SIG-M5 (cell line): Measurements from ENCODE around the gene RIMS3.
"Not testable (repeated sequence)": the region's sequence is repeated elsewhere in the genome, so short reads cannot be mapped to it uniquely, and the experiment has no call there.

ENCODE experiments used
- DNase-seq: peaks from one replicate; lab custom pipeline; 2025; lab: John Stamatoyannopoulos, UW

RIMS3 gene

DNA sequence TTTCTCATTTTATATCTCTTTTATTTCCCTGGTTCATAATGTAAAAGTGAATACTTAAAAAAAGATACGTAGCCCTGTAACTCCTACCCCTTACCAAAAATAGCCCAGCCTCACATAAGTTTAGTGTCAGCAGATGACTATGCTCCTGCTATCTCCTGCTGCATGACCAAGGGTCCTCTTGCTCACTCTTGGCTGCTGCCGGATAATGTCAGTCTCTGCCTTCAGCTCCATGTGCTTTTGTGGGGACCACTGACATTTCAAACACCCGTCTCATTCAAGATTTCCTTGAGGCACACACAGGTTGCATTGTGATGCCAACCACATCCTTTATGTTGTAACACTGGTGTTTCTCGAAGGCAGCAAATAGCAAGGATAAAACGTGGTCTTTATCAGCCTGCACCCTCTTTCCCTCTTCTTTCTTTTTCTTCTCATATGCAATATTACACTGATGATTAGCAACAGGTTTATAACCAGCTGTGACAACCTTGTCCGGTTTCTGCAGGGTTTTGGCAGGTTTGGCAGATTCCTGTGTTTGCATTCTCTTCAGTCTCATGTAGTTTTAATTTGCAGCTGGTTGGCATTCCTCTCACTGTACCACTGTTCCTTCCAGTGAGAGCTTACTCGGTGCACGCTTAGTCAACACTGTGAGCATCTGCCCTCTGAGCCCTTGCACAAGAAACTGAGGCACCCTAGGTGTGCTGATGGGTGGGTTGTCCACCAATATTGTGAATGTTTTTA lies 71.9 kb downstream of the RIMS3 start:
- no peak for DNase-seq

DNA sequence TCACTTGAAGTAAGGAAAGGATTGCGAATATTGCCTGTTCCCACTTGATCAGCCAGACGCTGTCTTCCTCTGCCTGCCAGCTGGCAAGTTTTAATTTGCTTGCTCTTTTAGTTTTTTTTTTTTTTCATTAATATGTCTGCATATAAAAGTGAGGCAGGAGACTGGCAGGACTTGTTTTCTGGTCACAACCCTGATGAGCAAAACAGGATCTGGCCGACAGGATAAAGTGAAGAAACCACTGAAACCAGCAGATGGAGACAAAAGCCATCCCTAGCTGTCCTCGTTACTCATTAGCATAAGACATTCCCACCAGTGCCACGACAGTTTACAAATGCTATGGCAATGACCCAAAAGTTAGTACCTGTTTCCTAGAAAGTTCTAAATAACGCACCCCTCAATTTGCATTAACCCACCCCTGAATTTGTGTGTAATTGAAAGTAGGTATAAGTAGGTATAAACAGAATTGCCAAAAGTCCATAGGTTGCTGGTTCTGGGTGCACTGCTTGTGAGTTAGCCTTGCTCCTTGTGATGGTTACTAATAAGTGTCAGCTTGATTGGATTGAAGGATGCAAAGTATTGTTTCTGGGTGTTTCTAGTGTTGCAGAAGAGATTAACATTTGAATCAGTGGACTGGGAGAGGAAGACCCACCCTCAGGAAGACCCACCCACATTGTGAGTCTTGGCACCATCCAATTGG lies 73.2 kb downstream of the RIMS3 start:
- DNase-seq: no peak

DNA sequence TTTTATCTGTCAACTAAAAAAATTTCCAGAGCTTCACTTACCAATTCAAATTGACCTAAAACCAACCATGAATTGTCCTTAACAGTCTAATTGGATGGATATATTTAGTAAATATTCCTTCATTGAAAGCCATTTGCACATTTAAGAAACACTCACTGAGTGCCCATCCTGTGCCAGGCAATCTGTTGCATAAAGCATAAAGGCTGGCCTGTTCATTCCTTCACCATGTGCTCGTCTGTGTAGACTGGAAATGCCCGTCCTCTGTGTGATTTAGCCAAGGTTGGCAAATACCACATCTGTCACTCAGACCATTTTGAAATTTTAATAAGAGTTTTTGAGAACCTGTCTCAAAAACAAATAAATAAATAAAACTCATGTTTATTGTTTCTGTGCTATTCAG lies 76.9 kb downstream of the RIMS3 start:
- DNase-seq: no peak

DNA sequence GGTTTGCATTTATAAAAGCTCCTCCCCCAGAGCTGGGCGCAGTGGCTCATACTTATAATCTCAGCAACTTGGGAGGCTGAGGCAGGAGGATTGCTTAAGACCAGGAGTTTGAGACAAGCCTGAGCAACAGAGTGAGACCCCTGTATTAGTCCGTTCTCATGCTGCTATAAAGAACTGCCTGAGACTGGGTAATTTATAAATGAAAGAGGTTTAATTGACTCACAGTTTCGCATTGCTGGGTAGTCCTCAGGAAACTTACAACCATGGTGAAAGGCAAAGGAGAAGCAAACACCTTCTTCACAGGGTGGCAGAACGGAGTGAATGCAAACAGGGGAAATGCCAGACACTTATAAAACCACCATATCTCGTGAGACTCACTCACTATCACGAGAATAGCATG lies 81.5 kb downstream of the RIMS3 start:
- DNase-seq: no peak

DNA sequence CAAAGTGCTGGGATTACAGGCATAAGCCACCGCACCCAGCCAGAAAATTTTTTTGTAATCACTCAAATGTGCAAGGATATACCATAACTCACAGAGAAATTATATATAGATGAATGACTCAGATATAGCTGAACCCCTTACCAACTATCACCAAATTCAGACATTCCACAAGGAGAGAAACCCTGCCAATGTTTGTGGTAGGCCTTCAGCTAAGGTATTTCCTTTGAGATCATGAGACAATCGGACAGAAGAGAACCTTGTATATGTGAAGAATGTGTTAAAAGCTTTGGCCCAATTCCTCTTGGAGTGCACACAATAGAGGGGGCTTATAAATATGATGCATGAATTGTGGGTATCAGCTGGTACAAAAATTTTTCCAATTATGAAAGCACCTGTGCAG lies 83.4 kb downstream of the RIMS3 start:
- DNase-seq: no peak

DNA sequence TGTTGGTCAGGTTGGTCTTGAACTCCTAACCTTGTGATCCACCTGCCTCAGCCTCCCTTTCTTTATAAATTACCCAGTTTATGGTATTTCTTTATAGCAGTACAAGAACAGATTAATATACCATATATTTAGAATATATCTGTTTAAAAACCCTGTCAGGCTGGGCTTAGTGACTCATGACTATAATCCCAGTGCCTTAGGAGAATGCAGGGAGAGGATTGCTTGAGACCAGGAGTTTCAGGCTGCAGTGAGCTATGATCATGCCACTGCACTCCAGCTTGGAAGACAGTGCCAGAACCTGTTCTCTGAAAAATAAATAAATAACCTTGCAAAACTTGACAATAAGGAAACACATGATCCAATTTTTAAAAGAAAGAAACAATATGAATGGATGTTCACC lies 90.1 kb downstream of the RIMS3 start:
- DNase-seq: no peak

DNA sequence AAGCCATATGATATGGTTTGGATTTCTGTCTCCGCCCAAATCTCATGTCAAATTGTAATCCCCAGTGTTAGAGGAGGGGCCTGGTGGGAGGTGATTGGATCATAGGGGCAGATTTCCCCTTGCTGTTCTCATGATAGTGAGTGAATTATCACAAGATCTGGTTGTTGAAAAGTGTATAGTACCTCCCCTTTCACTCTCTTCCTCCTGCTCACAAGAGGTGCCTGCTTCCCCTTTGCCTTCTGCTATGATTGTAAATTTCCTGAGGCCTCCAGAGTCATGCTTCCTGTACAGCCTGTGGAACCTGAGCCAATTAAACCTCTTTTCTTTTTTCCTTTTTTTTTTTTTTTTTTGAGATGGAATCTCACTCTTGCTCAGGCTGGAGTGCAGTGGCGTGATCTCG lies 90.7 kb downstream of the RIMS3 start:
- not testable (repeated sequence) for DNase-seq
